Activated CD4-positive, alpha-beta memory T cell treated with anti-CD3 and anti-CD28 coated beads, Interleukin-2, amount 10 ng/mL, durations not matched to agents 7 days and 5 days (primary cell): ENCODE results near the gene SHC1. TPM values are rescaled to one million over a fixed set of nuclear protein-coding genes. Genes with fewer than 3 reads are reported as not detected.

Source experiments
- CTCF ChIA-PET: fragments of 350-600 bp; sonication (Branson Sonifier 250); formaldehyde crosslinking; loops from one replicate; lab custom pipeline; 2021; ENCODE audit warnings: antibody characterized with exemption, inconsistent platforms; lab: Charles Lee
- POLR2A ChIA-PET: fragments of 350-600 bp; sonication (Branson Sonifier 250); formaldehyde crosslinking; loops from one replicate; lab custom pipeline; 2021; ENCODE audit warnings: antibody characterized with exemption; lab: Charles Lee
- DNase-seq: peaks from one replicate; pipeline ENCODE4 v3.0.0-alpha.2; 2020
- H3K27ac Mint-ChIP-seq: one replicate; pipeline ENCODE4 v1.8.0; 2021; ENCODE audit warnings: mild to moderate bottlenecking, mixed read lengths
- H3K27me3 Mint-ChIP-seq: one replicate; pipeline ENCODE4 v1.8.0; 2021; ENCODE audit warnings: mixed read lengths
- H3K36me3 Mint-ChIP-seq: one replicate; pipeline ENCODE4 v1.8.0; 2021; ENCODE audit warnings: low read depth, mixed read lengths
- H3K4me1 Mint-ChIP-seq: one replicate; pipeline ENCODE4 v1.8.0; 2021; ENCODE audit warnings: mixed read lengths
- H3K4me3 Mint-ChIP-seq: one replicate; pipeline ENCODE4 v1.8.0; 2021; ENCODE audit warnings: mild to moderate bottlenecking, mixed read lengths
- H3K9me3 Mint-ChIP-seq: one replicate; pipeline ENCODE4 v1.8.0; 2021; ENCODE audit warnings: mixed read lengths
- total RNA-seq, 2 experiments: library from RNA; stranded (reverse); gene quantifications; one replicate each; pipeline ENCODE4 v1.2.3, GENCODE V29; 2021

SHC1 gene
- total RNA-seq, 2 experiments from 2014 or later, result 80.7 to 80.8 TPM

- Mint-ChIP-seq H3K9me3 (peaks cover 3% of the 10 kb centered on the region), H3K4me1 (no peaks in the 10 kb centered on the region), H3K27ac (no peak overlapping the region), H3K27me3 (no peaks in the 10 kb centered on the region), H3K36me3 (peaks cover 18% of the 10 kb centered on the region), H3K4me3 (no peak overlapping the region)
- ChIA-PET CTCF (interaction anchor here (0.9 to 1.1 kb wide), 2 partner anchors 28 to 35 kb away, joined by 5 read pairs; no protein-coding TSS in a partner anchor), POLR2A (interaction anchor here (0.8 kb wide), 1 partner anchor 23 kb away, joined by 3 read pairs; the partner anchor contains the start of gene PMVK)
- DNase-seq, result no peak
Observed at GRCh38 chr1:154913273-154913672, 57.3 kb downstream of the SHC1 start.

- Mint-ChIP-seq H3K4me1 (no peaks in the 10 kb centered on the region), H3K27me3 (no peaks in the 10 kb centered on the region), H3K36me3 (peaks cover 18% of the 10 kb centered on the region), H3K4me3 (no peak overlapping the region), H3K9me3 (peaks cover 3% of the 10 kb centered on the region), H3K27ac (no peak overlapping the region)
- no peak for DNase-seq
- ChIA-PET POLR2A (interaction anchor here (0.8 kb wide), 1 partner anchor 23 kb away, joined by 3 read pairs; the partner anchor contains the start of gene PMVK), CTCF (interaction anchor here (0.9 to 1.1 kb wide), 2 partner anchors 27 to 34 kb away, joined by 5 read pairs; no protein-coding TSS in a partner anchor)
Observed at GRCh38 chr1:154912755-154913154, 57.8 kb downstream of the SHC1 start.

Other genes with a start within 250 kb of the SHC1 start
- gene KCNN3, start 100.5 kb downstream of the SHC1 start, total RNA-seq, result under 1 TPM in 1 of 2 experiments, not detected in 1; 0.10 TPM
- gene PMVK, start 34.0 kb downstream of the SHC1 start, total RNA-seq, result 10 to 100 TPM; 40.7 to 41.8 TPM
- 100 to 1,000 TPM; 169 TPM for gene PBXIP1, start 14.6 kb downstream of the SHC1 start, total RNA-seq
- 10 to 100 TPM; 48.7 to 49.7 TPM for gene PYGO2, start 9.0 kb downstream of the SHC1 start, total RNA-seq
- gene CKS1B, start 3.9 kb upstream of the SHC1 start, total RNA-seq, result 100 to 1,000 TPM; 151 to 162 TPM
- 10 to 100 TPM; 34.7 to 35.1 TPM for gene FLAD1, start 12.6 kb upstream of the SHC1 start, total RNA-seq
- gene LENEP, start 22.8 kb upstream of the SHC1 start, total RNA-seq, result 1 to 10 TPM in 1 of 2 experiments, under 1 TPM in 1; 0.35 to 1.2 TPM
- 100 to 1,000 TPM; 151 to 152 TPM for gene ZBTB7B, start 32.1 kb upstream of the SHC1 start, total RNA-seq
- under 1 TPM; 0.18 to 0.40 TPM for gene DCST2, start 63.0 kb upstream of the SHC1 start, total RNA-seq
- gene DCST1, start 63.1 kb upstream of the SHC1 start, total RNA-seq, result not detected
- gene ADAM15, start 80.6 kb upstream of the SHC1 start, total RNA-seq, result 10 to 100 TPM; 73.9 to 76.4 TPM
- gene EFNA4, start 93.0 kb upstream of the SHC1 start, total RNA-seq, result 1 to 10 TPM; 6.6 to 8.5 TPM
- 1 to 10 TPM; 3.9 to 4.9 TPM for gene EFNA3, start 108.1 kb upstream of the SHC1 start, total RNA-seq
- gene EFNA1, start 157.1 kb upstream of the SHC1 start, total RNA-seq, result not detected
- gene SLC50A1, start 165.1 kb upstream of the SHC1 start, total RNA-seq, result 10 to 100 TPM; 50.4 to 52.6 TPM
- gene DPM3, start 169.8 kb upstream of the SHC1 start, total RNA-seq, result 10 to 100 TPM; 80.2 to 80.6 TPM
- 100 to 1,000 TPM; 203 to 224 TPM for gene KRTCAP2, start 202.6 kb upstream of the SHC1 start, total RNA-seq
- gene TRIM46, start 203.1 kb upstream of the SHC1 start, total RNA-seq, result 10 to 100 TPM; 17.8 to 18.3 TPM
- gene THBS3, start 237.2 kb upstream of the SHC1 start, total RNA-seq, result 10 to 100 TPM; 30.7 to 32.3 TPM
- 10 to 100 TPM; 41.2 to 43.1 TPM for gene MTX1, start 237.9 kb upstream of the SHC1 start, total RNA-seq